Esophagus squamous epithelium (tissue), 4 donors: ENCODE measurements around the gene SPTBN2.

Experiments used
- CTCF ChIP-seq, 6 experiments: fragments of 450-650 bp in 4 of 6; fragments of 200-600 bp in 2 of 6; sonication (generic) in 2 of 6; IDR thresholded peaks; one replicate each; pipeline ENCODE4 v1.5.1; 2016 to 2019; ENCODE audit warnings: antibody characterized with exemption in 6 of 6, mild to moderate bottlenecking in 4 of 6, moderate library complexity in 4 of 6
- POLR2A ChIP-seq, 4 donors: fragments of 450-650 bp; IDR thresholded peaks; one replicate each; pipeline ENCODE4 v1.6.1; 2017; ENCODE audit warnings: antibody characterized with exemption in 4 of 4, mild to moderate bottlenecking in 4 of 4, moderate library complexity in 3 of 4

- no peak for TF ChIP-seq CTCF (IDR thresholded peaks at IDR 0.05)
- TF ChIP-seq POLR2A (IDR thresholded peaks at IDR 0.05): no peak
Measured at GRCh38 chr11:66698491-66698890, 30.5 kb downstream of the SPTBN2 start.
